ENCODE measurements around the gene RRAS2. TPM values are rescaled to one million over a fixed set of nuclear protein-coding genes. Genes with fewer than 3 reads are reported as not detected.
A peak's percentile ranks its signal among the peaks of the same experiment; 100 is the strongest.
"Not testable (repeated sequence)": the region's sequence is repeated elsewhere in the genome, so short reads cannot be mapped to it uniquely, and the experiment has no call there.

RRAS2 gene
- total RNA-seq, 1 experiment from 2014 or later: 128 TPM

DNA sequence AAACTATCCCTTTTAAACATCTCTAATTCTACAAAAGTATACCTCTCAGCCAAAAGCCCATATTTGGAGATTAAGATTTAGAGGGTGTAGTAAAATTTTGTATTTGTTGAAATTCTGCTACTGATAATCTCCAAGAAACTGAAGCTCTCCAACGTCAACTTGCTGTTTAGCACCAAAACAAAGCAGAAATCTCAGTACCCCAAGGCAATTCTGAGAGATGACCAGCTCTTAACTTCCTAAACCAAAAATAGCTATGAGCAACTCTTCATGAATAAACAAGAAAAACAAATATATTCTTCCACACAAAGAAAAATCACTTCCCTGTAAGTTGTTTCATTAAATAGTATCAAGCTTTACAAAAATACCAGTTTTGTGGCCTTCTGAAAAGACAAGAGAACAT is 13.3 kb downstream of the RRAS2 start:
- TF ChIP-seq CTCF (IDR thresholded peaks at IDR 0.05; ENCODE audit: unreplicated experiment): no peak
- no TSS peak for BruUV-seq (replicated peaks)
- Mint-ChIP-seq H3K27me3 (ENCODE audit: insufficient read depth, unreplicated experiment) (no peaks in the 10 kb centered on the region), H3K36me3 (ENCODE audit: insufficient read depth, unreplicated experiment) (no peaks in the 10 kb centered on the region), H3K4me1 (ENCODE audit: insufficient read depth, unreplicated experiment) (peaks cover 32% of the 10 kb centered on the region), H3K9me3 (ENCODE audit: unreplicated experiment) (no peaks in the 10 kb centered on the region), H3K4me3 (ENCODE audit: unreplicated experiment) (no peak overlapping the region), H3K27ac (ENCODE audit: low read depth, unreplicated experiment) (no peak overlapping the region)
- CTCF ChIA-PET: interaction anchor here (0.6 to 2.0 kb wide), 4 partner anchors 12 to 109 kb away, joined by 3 to 7 read pairs (median 4); no protein-coding TSS in a partner anchor
- intact Hi-C loops (cut with micrococcal nuclease): no loop called here
- POLR2A ChIA-PET: interaction anchor here (0.6 to 2.2 kb wide), 8 partner anchors 10 to 73 kb away, joined by 3 to 9 read pairs (median 3); no protein-coding TSS in a partner anchor
- DNase-seq (ENCODE audit: unreplicated experiment): no peak

DNA sequence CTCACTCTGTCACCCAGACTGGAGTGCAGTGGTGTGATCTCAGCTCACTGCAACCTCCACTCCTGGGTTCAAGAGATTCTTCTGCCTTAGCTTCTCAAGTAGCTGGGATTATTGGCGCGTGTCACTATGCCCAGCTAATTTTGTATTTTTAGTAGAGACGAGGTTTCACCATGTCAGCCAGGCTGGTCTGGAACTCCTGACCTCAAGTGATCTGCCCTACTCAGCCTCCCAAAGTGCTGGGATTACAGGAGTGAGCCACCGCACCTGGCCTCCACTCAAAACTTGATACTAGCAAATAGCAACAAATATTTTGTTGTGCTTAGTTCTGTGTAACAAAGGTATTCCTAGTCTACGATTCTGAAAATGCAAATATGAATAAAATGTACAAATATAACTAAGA is 14.0 kb downstream of the RRAS2 start:
- POLR2A ChIA-PET: interaction anchor here (0.9 to 2.2 kb wide), 5 partner anchors 9 to 68 kb away, joined by 3 to 9 read pairs (median 4); no protein-coding TSS in a partner anchor
- H3K27ac Mint-ChIP-seq (ENCODE audit: low read depth, unreplicated experiment); H3K27me3 Mint-ChIP-seq (ENCODE audit: insufficient read depth, unreplicated experiment); BruUV-seq (replicated peaks); intact Hi-C loops (cut with micrococcal nuclease); H3K36me3 Mint-ChIP-seq (ENCODE audit: insufficient read depth, unreplicated experiment); H3K4me3 Mint-ChIP-seq (ENCODE audit: unreplicated experiment); H3K9me3 Mint-ChIP-seq (ENCODE audit: unreplicated experiment); DNase-seq (ENCODE audit: unreplicated experiment): not testable (repeated sequence)
- peaks cover 26% of the 10 kb centered on the region for H3K4me1 Mint-ChIP-seq (ENCODE audit: insufficient read depth, unreplicated experiment)
- CTCF ChIA-PET: interaction anchor here (1.0 to 2.0 kb wide), 3 partner anchors 13 to 110 kb away, joined by 3 to 4 read pairs (median 3); no protein-coding TSS in a partner anchor

GRCh38 chr11:14342906-14343305 is 16.1 kb downstream of the RRAS2 start:
- POLR2A ChIA-PET: interaction anchor here (0.7 to 3.5 kb wide), 4 partner anchors 13 to 197 kb away, joined by 3 to 37 read pairs (median 4); no protein-coding TSS in a partner anchor
- no peak overlapping the region for H3K27ac Mint-ChIP-seq (ENCODE audit: low read depth, unreplicated experiment)
- H3K9me3 Mint-ChIP-seq (ENCODE audit: unreplicated experiment): no peaks in the 10 kb centered on the region
- no peak for TF ChIP-seq CTCF (IDR thresholded peaks at IDR 0.05; ENCODE audit: unreplicated experiment)
- H3K27me3 Mint-ChIP-seq (ENCODE audit: insufficient read depth, unreplicated experiment): no peaks in the 10 kb centered on the region
- peaks cover 15% of the 10 kb centered on the region for H3K4me1 Mint-ChIP-seq (ENCODE audit: insufficient read depth, unreplicated experiment)
- intact Hi-C loops (cut with micrococcal nuclease): no loop called here
- no peak for DNase-seq (ENCODE audit: unreplicated experiment)
- H3K36me3 Mint-ChIP-seq (ENCODE audit: insufficient read depth, unreplicated experiment): no peaks in the 10 kb centered on the region
- BruUV-seq (replicated peaks): no TSS peak
- no peak overlapping the region for H3K4me3 Mint-ChIP-seq (ENCODE audit: unreplicated experiment)
- CTCF ChIA-PET: interaction anchor here (0.8 to 1.2 kb wide), 4 partner anchors 13 to 106 kb away, joined by 3 to 6 read pairs (median 3); no protein-coding TSS in a partner anchor

DNA sequence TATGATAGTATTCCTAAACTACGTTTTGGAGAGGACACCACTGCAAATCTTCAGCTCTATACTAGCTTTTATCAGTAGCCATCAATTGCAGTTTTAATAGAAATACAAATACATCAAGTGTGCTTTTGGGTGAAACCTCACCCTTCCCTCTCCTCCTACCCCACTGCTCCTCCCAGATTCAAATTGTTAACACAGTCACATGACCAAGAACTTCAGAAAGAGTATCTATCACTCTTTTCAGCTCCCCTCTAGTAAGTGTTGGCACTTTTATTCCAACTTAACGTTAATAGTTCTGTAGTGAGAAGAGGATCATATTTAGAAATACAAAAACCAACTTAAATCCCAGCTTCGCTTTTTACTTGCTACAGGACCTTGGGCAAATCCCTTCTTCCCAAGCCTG is 17.0 kb downstream of the RRAS2 start:
- CTCF ChIA-PET: interaction anchor here (0.8 to 1.2 kb wide), 5 partner anchors 14 to 80 kb away, joined by 3 to 6 read pairs (median 4); no protein-coding TSS in a partner anchor
- H3K4me1 Mint-ChIP-seq (ENCODE audit: insufficient read depth, unreplicated experiment): peaks cover 21% of the 10 kb centered on the region
- no peak for DNase-seq (ENCODE audit: unreplicated experiment)
- intact Hi-C loops (cut with micrococcal nuclease): no loop called here
- H3K4me3 Mint-ChIP-seq (ENCODE audit: unreplicated experiment): no peak overlapping the region
- no peaks in the 10 kb centered on the region for H3K36me3 Mint-ChIP-seq (ENCODE audit: insufficient read depth, unreplicated experiment)
- POLR2A ChIA-PET: interaction anchor here (0.7 to 3.5 kb wide), 4 partner anchors 14 to 197 kb away, joined by 3 to 37 read pairs (median 3); no protein-coding TSS in a partner anchor
- TF ChIP-seq CTCF (IDR thresholded peaks at IDR 0.05; ENCODE audit: unreplicated experiment): no peak
- no TSS peak for BruUV-seq (replicated peaks)
- no peaks in the 10 kb centered on the region for H3K27me3 Mint-ChIP-seq (ENCODE audit: insufficient read depth, unreplicated experiment)
- peak overlapping the region; percentile 63 for H3K27ac Mint-ChIP-seq (ENCODE audit: low read depth, unreplicated experiment)
- H3K9me3 Mint-ChIP-seq (ENCODE audit: unreplicated experiment): no peaks in the 10 kb centered on the region
